ENCODE results near the gene RTL10.

The RTL10 gene

GRCh38 chr22:19821523-19822300 lies 33.0 kb downstream of the RTL10 start:
- ATAC-seq = no peak

GRCh38 chr22:19820880-19821522 lies 33.7 kb downstream of the RTL10 start:
- ATAC-seq = no peak

GRCh38 chr22:19819911-19820879 lies 34.5 kb downstream of the RTL10 start:
- no peak for ATAC-seq

GRCh38 chr22:19819208-19819910 lies 35.3 kb downstream of the RTL10 start:
- ATAC-seq = no peak

GRCh38 chr22:19818324-19819207 lies 36.1 kb downstream of the RTL10 start:
- ATAC-seq = no peak

- no peak for ATAC-seq
Observed at GRCh38 chr22:19816372-19817119, 38.1 kb downstream of the RTL10 start.

GRCh38 chr22:19815823-19816290 lies 38.8 kb downstream of the RTL10 start:
- ATAC-seq = no peak

GRCh38 chr22:19815093-19815822 lies 39.4 kb downstream of the RTL10 start:
- no peak for ATAC-seq

- no peak for ATAC-seq
Observed at GRCh38 chr22:19814428-19814827, 40.2 kb downstream of the RTL10 start.

- no peak for ATAC-seq
Observed at GRCh38 chr22:19812910-19813309, 41.8 kb downstream of the RTL10 start.

- no peak for ATAC-seq
Observed at GRCh38 chr22:19811811-19812771, 42.6 kb downstream of the RTL10 start.

GRCh38 chr22:19811211-19811621 lies 43.5 kb downstream of the RTL10 start:
- no peak for ATAC-seq

- ATAC-seq = peak in 1 of 2 donors; percentile 43
Observed at GRCh38 chr22:19810381-19811201, 44.1 kb downstream of the RTL10 start.

- ATAC-seq = no peak
Observed at GRCh38 chr22:19809741-19810140, 44.9 kb downstream of the RTL10 start.

GRCh38 chr22:19808873-19809478 lies 45.7 kb downstream of the RTL10 start:
- no peak for ATAC-seq

GRCh38 chr22:19807914-19808872 lies 46.5 kb downstream of the RTL10 start:
- no peak for ATAC-seq
